ENCODE data around the gene STK17A. TPM values are rescaled to one million over a fixed set of nuclear protein-coding genes. Genes with fewer than 3 reads are reported as not detected.

Gene STK17A
- total RNA-seq, 4 donors from 2014 or later: 7.9 to 22.9 (median 16.4) TPM

DNA sequence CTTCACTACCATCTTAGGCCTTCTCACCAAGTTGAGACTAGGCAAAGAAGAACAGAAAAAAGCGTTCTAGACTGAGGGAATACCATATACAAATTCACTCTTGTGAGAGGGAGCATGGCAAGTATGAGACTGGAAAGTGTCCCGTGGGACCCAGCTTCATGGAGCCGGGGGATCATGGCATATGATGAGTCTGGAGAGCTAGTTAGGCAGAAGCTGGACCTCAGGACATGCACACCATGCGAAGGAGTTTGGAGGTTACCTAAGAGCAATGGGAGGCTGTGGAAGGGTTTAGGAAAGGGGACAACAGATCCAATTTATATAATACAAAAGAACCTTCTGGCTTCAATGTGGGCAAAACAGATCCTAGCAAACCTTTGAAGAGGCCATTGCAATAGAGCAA is 34.1 kb downstream of the STK17A start:
- Histone ChIP-seq H3K4me3 (replicated peaks in 1 of 3) (no peak overlapping the region), H3K27ac (no peak overlapping the region), H3K36me3 (no peaks in the 10 kb centered on the region), H3K9me3 (no peaks in the 10 kb centered on the region), H3K4me1 (peaks cover 0 to 2% of the 10 kb centered on the region in 2 donors), H3K27me3 (no peaks in the 10 kb centered on the region)
- intact Hi-C loops (cut with DNase I): no loop called here
- DNase-seq: no peak
- TF ChIP-seq, protein P1, sequence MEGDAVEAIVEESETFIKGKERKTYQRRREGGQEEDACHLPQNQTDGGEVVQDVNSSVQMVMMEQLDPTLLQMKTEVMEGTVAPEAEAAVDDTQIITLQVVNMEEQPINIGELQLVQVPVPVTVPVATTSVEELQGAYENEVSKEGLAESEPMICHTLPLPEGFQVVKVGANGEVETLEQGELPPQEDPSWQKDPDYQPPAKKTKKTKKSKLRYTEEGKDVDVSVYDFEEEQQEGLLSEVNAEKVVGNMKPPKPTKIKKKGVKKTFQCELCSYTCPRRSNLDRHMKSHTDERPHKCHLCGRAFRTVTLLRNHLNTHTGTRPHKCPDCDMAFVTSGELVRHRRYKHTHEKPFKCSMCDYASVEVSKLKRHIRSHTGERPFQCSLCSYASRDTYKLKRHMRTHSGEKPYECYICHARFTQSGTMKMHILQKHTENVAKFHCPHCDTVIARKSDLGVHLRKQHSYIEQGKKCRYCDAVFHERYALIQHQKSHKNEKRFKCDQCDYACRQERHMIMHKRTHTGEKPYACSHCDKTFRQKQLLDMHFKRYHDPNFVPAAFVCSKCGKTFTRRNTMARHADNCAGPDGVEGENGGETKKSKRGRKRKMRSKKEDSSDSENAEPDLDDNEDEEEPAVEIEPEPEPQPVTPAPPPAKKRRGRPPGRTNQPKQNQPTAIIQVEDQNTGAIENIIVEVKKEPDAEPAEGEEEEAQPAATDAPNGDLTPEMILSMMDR (IDR thresholded peaks at IDR 0.05): no peak
- no peak for TF ChIP-seq POLR2A (IDR thresholded peaks at IDR 0.05)
- WGBS, 2 donors: 95 to 96% methylated on average over 4 of the region's 4 CpGs

GRCh38 chr7:43618073-43618472 is 35.2 kb downstream of the STK17A start:
- H3K4me1 ChIP-seq: no peaks in the 10 kb centered on the region
- H3K4me3 ChIP-seq (replicated peaks in 1 of 3): no peak overlapping the region
- WGBS, 2 donors: 87 to 91% methylated on average over 4 of the region's 4 CpGs
- no peaks in the 10 kb centered on the region for H3K9me3 ChIP-seq
- no peaks in the 10 kb centered on the region for H3K27me3 ChIP-seq
- H3K36me3 ChIP-seq: no peaks in the 10 kb centered on the region
- TF ChIP-seq, protein P1 (IDR thresholded peaks at IDR 0.05): no peak
- no peak for TF ChIP-seq POLR2A (IDR thresholded peaks at IDR 0.05)
- DNase-seq: no peak
- H3K27ac ChIP-seq: no peak overlapping the region
- intact Hi-C loops (cut with DNase I): no loop called here

- Histone ChIP-seq H3K4me3 (replicated peaks in 1 of 3) (no peak overlapping the region), H3K9me3 (no peaks in the 10 kb centered on the region), H3K27me3 (no peaks in the 10 kb centered on the region), H3K4me1 (no peaks in the 10 kb centered on the region), H3K27ac (no peak overlapping the region), H3K36me3 (no peaks in the 10 kb centered on the region)
- DNase-seq: no peak
- TF ChIP-seq POLR2A (IDR thresholded peaks at IDR 0.05): no peak
- TF ChIP-seq, protein P1 (IDR thresholded peaks at IDR 0.05): no peak
- intact Hi-C loops (cut with DNase I): no loop called here
- WGBS, 2 donors: 86 to 90% methylated on average over 4 of the region's 4 CpGs
These were observed 36.5 kb downstream of the STK17A start for GRCh38 chr7:43619213-43620012.

DNA sequence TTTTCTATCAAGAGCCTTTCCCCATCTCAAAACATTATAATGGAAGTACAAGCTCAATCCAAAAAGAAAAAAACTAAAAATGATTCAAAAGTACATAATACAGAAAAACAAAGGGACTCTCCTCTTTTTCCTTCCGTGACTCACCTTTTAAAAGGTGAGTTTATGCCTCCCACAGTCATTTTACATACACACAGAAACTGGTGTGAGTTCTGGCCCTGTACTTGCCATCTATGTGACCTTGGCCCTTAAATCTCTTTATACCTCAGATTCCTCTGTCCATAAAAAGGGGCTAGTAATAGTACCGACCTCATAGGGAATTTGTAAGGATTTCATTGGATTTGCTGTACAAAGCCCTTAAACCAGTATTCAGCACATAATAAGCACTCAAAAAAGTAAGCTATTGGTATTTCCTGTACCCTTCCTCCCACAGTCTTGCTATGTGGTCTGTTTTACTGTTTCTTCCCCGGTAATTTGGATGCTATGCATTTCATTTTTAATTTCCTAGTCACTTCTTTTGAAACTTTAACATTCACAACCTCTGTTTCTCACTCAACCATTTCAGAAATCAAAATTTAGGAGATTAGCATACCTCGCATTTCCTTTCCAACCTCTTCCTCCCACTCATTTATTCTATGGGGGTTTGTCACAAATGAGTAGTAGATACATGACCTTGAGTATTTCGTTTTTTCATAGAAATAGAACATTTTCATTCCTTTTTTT is 39.0 kb downstream of the STK17A start:
- TF ChIP-seq POLR2A (IDR thresholded peaks at IDR 0.05): no peak
- TF ChIP-seq, protein P1 (IDR thresholded peaks at IDR 0.05): no peak
- no peak for DNase-seq
- peaks cover 13 to 17% of the 10 kb centered on the region in 2 donors for H3K4me1 ChIP-seq
- intact Hi-C loops (cut with DNase I): no loop called here
- H3K27ac ChIP-seq: no peak overlapping the region
- no peaks in the 10 kb centered on the region for H3K9me3 ChIP-seq
- no peak overlapping the region for H3K4me3 ChIP-seq (replicated peaks in 1 of 3)
- 84 to 87% methylated on average over 5 of the region's 5 CpGs for WGBS, 2 donors
- H3K36me3 ChIP-seq: no peaks in the 10 kb centered on the region
- H3K27me3 ChIP-seq: no peaks in the 10 kb centered on the region

- Histone ChIP-seq H3K4me1 (peaks cover 20 to 23% of the 10 kb centered on the region in 2 donors), H3K27ac (no peak overlapping the region), H3K27me3 (no peaks in the 10 kb centered on the region), H3K4me3 (replicated peaks in 1 of 3) (no peak overlapping the region), H3K9me3 (no peaks in the 10 kb centered on the region), H3K36me3 (no peaks in the 10 kb centered on the region)
- DNase-seq: no peak
- intact Hi-C loops (cut with DNase I): no loop called here
- 75 to 82% methylated on average over 2 of the region's 2 CpGs for WGBS, 2 donors
- TF ChIP-seq, protein P1 (IDR thresholded peaks at IDR 0.05): no peak
- no peak for TF ChIP-seq POLR2A (IDR thresholded peaks at IDR 0.05)
These were observed 41.2 kb downstream of the STK17A start for GRCh38 chr7:43624156-43624555.
